Posterior vena cava (tissue), 2 donors: ENCODE results near the gene PXDN. TPM values are rescaled to one million over a fixed set of nuclear protein-coding genes. Genes with fewer than 3 reads are reported as not detected.
"Not testable (repeated sequence)": the region's sequence is repeated elsewhere in the genome, so short reads cannot be mapped to it uniquely, and the experiment has no call there.

Source experiments
- DNase-seq: peaks from one replicate; pipeline ENCODE4 v3.0.0-alpha.2; 2020; ENCODE audit warnings: low spot score
- intact Hi-C, 2 donors: fragments of 100-400 bp; cut with DNase I; formaldehyde crosslinking; loops; one replicate each; pipeline versions ENCODE4 v1.14.1 to v1.14.2; 2022 to 2023
- long read RNA-seq, 2 donors: library from polyadenylated mRNA; unstranded; transcript quantifications; one replicate each; pipeline ENCODE4 v2.0.0, GENCODE V29; 2020 to 2021
- total RNA-seq, 2 donors: library from RNA; stranded (reverse); fragmentation: NEBNext Ultra II Directional; extraction: Animal tissue kit (Norgen Biotek cat#: 25700); gene quantifications; one replicate each; pipeline ENCODE4 v1.2.1, GENCODE V29; 2021
- donor health status: DM: yes; HTN: yes; CAD: no.
- donor health status: DM: yes; HTN: yes; CAD: no.

PXDN gene
- total RNA-seq = 10 to 100 TPM; 75.3 to 85.8 TPM
- long read RNA-seq, donor 1, full-length matches to known transcripts = 2 of 37 reads
- long read RNA-seq, donor 1, partial matches to known transcripts = 26 of 37 reads
- long read RNA-seq, donor 1, other reads (novel, unspliced or antisense) = 9 of 37 reads
- long read RNA-seq, donor 2, partial matches to known transcripts = 71 of 101 reads
- long read RNA-seq, donor 2, other reads (novel, unspliced or antisense) = 28 of 101 reads

GRCh38 chr2:1744446-1745170 lies at the start of gene PXDN:
TSS of gene PXDN (minus strand) at chr2:1744515. CDS start at chr2:1744455, 60 bp downstream.
- intact Hi-C loops = loop anchor here (5.0 to 10.0 kb wide), 6 partner anchors 70 to 267 kb away; no protein-coding TSS in a partner anchor
- no peak for DNase-seq

GRCh38 chr2:1793868-1794445 lies 49.6 kb upstream of the PXDN start:
- peak; percentile 53 for DNase-seq
- intact Hi-C loops = no loop called here

- DNase-seq = peak; percentile 38
- intact Hi-C loops = no loop called here
These were observed 48.9 kb upstream of the PXDN start for GRCh38 chr2:1793001-1793867.

- intact Hi-C loops = no loop called here
- DNase-seq = no peak
These were observed 47.5 kb upstream of the PXDN start for GRCh38 chr2:1791685-1792435.

GRCh38 chr2:1791006-1791605 lies 46.8 kb upstream of the PXDN start:
- intact Hi-C loops = no loop called here
- no peak for DNase-seq

GRCh38 chr2:1790473-1790872 lies 46.2 kb upstream of the PXDN start:
- no peak for DNase-seq
- intact Hi-C loops = no loop called here

- intact Hi-C loops = no loop called here
- DNase-seq = peak; percentile 17
These were observed 45.3 kb upstream of the PXDN start for GRCh38 chr2:1789610-1790009.

GRCh38 chr2:1788478-1788959 lies 44.2 kb upstream of the PXDN start:
- peak; percentile 28 for DNase-seq
- intact Hi-C loops = no loop called here

- intact Hi-C loops = no loop called here
- DNase-seq = peak; percentile 29
These were observed 43.6 kb upstream of the PXDN start for GRCh38 chr2:1787755-1788477.

GRCh38 chr2:1784986-1785617 lies 40.8 kb upstream of the PXDN start:
- peak; percentile 62 for DNase-seq
- intact Hi-C loops = no loop called here

- peak; percentile 77 for DNase-seq
- intact Hi-C loops = no loop called here
These were observed 39.8 kb upstream of the PXDN start for GRCh38 chr2:1784087-1784486.

- peak; percentile 66 for DNase-seq
- intact Hi-C loops = no loop called here
These were observed 38.2 kb upstream of the PXDN start for GRCh38 chr2:1782514-1782913.

GRCh38 chr2:1781291-1782080 lies 37.2 kb upstream of the PXDN start:
- intact Hi-C loops = no loop called here
- peak; percentile 71 for DNase-seq

GRCh38 chr2:1780693-1781092 lies 36.4 kb upstream of the PXDN start:
- DNase-seq = peak; percentile 53
- intact Hi-C loops = no loop called here

- DNase-seq, intact Hi-C loops: not testable (repeated sequence)
These were observed 35.7 kb upstream of the PXDN start for GRCh38 chr2:1780054-1780453.

GRCh38 chr2:1778566-1778965 lies 34.3 kb upstream of the PXDN start:
- DNase-seq = peak; percentile 24
- intact Hi-C loops = no loop called here

- DNase-seq = no peak
- intact Hi-C loops = no loop called here
These were observed 33.5 kb upstream of the PXDN start for GRCh38 chr2:1777781-1778180.
